GM12875 (cell line): ENCODE data around the gene ZNF480.
A peak's percentile ranks its signal among the peaks of the same experiment; 100 is the strongest.
"Not testable (repeated sequence)": the region's sequence is repeated elsewhere in the genome, so short reads cannot be mapped to it uniquely, and the experiment has no call there.

Source experiments
- H3K4me3 ChIP-seq: one replicate; pipeline ENCODE4 v1.5.1; 2011; ENCODE audit warnings: low read depth, low read length, control low read depth
- CTCF ChIP-seq: IDR thresholded peaks from 2 replicates; pipeline ENCODE4 v1.5.1; 2011; ENCODE audit warnings: low read depth, mild to moderate bottlenecking, control low read depth, inconsistent platforms, low read length, moderate library complexity, borderline replicate concordance; ENCODE audit not compliant: insufficient read depth

The ZNF480 gene

GRCh38 chr19:52274191-52274590 is 22.8 kb upstream of the ZNF480 start:
- no peak for TF ChIP-seq CTCF
- H3K4me3 ChIP-seq = no peak overlapping the region

DNA sequence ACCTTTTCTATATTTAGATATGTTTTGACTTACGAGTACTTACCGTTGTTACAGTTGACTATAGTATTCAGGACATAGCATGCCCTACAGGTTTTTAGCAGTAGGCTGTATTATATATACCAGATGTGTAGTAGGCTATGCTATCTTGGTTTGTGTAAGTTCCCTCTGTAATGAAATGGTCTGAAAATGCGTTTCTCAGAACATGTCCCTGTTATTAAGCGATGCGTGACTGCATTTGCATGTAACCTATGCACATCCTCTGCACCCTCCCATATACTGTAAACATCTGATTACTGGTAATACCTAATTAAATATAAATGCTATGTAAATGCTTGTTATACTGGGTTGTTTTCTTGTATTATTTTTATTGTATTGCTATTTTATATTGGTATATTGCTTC is 21.0 kb upstream of the ZNF480 start:
- no peak for TF ChIP-seq CTCF
- H3K4me3 ChIP-seq = no peak overlapping the region

DNA sequence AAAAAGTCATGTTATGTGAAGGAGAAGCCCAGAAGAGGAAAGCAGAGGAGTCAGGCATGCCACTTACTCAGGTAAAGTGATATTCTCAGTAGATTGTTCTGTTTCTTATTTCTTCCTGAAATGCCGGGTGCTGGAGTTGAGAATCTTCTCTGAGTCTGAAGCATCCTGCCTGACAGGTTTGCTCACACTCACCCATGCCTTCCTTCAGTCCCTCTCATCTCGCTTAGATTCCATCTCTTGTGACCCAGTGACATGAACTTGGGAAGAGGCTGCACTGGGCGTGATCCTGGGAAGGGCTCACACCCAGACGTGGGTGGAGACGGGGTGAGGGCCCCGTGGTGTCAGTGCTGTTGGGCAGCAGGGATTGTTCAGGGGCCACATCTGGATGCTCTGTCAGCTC is 19.5 kb upstream of the ZNF480 start:
- no peak overlapping the region for H3K4me3 ChIP-seq
- TF ChIP-seq CTCF = no peak

DNA sequence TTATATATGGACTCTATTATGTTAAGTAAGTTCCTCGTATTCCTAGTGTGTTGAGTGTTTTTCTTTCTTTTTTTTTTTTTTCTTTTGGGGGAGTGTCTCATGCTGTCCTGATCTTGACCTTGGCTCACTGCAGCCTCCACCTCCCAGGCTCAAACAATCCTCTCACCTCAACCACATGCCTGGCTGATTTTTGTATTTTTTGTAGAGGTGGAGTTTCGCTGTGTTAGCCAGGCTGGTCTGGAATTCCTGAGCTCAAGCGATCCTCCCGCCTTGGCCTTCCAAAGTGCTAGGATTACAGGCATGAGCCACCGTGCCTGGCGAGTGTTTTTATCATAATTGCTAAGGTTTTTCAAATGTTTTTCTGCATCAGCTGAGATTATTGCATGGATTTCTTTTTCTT is 10.7 kb upstream of the ZNF480 start:
- TF ChIP-seq CTCF = no peak
- no peak overlapping the region for H3K4me3 ChIP-seq

DNA sequence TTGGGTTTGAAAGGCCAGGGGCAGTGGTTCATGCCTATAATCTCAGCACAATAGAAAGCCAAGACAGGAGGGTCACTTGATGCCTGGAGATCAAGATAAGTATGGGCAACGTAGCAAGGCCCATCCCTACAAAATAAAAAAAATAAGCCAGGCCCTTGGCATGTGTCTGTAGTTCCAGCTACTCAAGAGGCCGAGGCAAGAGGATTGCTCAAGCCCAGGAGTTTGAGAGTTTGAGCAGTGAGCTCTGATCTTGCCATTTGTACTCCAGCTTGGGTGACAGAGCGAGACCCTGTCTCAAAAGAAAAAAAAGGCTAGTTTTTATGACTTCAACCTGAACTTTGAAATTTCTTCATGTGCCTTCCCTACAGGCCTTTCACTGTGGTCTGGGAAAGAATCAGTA is 5.2 kb upstream of the ZNF480 start:
- TF ChIP-seq CTCF = no peak
- H3K4me3 ChIP-seq = no peak overlapping the region

GRCh38 chr19:52292946-52293345 is 4.0 kb upstream of the ZNF480 start:
- not testable (repeated sequence) for H3K4me3 ChIP-seq

DNA sequence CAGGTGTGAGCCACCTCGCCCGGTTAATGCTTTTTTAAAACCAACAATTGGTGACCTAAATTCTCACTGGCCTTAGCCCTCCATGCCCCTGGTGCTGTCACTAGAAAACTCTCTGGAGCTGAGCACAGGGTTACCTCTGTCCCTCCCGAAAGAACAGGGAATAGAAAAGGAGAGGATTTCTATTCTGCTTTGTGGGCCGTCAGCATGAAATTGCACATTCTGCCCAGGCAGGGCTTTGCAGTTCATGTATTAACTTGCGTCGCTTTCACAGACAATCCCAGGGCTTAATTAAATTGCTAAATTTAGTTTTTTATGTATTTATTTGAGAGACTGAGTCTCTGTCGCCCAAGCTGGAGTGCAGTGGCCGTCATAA is 583 bp upstream of the ZNF480 start:
- no peak for TF ChIP-seq CTCF

More for the DNA sequence above, 583 bp upstream of the ZNF480 start:
- H3K4me3 ChIP-seq = peak overlapping the region; percentile 73
